OCI-LY1 (cell line): ENCODE measurements around the gene UBE2S.
A peak's percentile ranks its signal among the peaks of the same experiment; 100 is the strongest.

Experiments
- H2AFZ ChIP-seq: fragments of 200-600 bp; sonication (generic), shearing (Covaris generic); 2 replicates; pipeline ENCODE4 v1.6.0; 2014; ENCODE audit warnings: antibody characterized with exemption, mild to moderate bottlenecking, low read length
- H3F3A ChIP-seq: fragments of 200-600 bp; sonication (generic), shearing (Covaris generic); 2 replicates; pipeline ENCODE4 v1.6.0; 2014; ENCODE audit warnings: mild to moderate bottlenecking, antibody characterized with exemption, low read length, moderate library complexity; ENCODE audit not compliant: insufficient read depth
- H3K27ac ChIP-seq: fragments of 200-600 bp; sonication (generic); 2 replicates; pipeline ENCODE4 v1.5.1; 2014; ENCODE audit warnings: low read length, mixed run types, mild to moderate bottlenecking, low read depth; ENCODE audit not compliant: poor library complexity, severe bottlenecking
- H3K27me3 ChIP-seq: fragments of 200-600 bp; sonication (generic); 2 replicates; pipeline ENCODE4 v1.6.0; 2014; ENCODE audit warnings: antibody characterized with exemption, mild to moderate bottlenecking, low read length, moderate library complexity; ENCODE audit not compliant: insufficient read depth
- H3K36me3 ChIP-seq: fragments of 200-600 bp; sonication (generic); 2 replicates; pipeline ENCODE4 v1.6.1; 2014; ENCODE audit warnings: mild to moderate bottlenecking, antibody characterized with exemption, low read length, moderate library complexity, mixed read lengths; ENCODE audit not compliant: insufficient read depth
- H3K4me1 ChIP-seq: fragments of 200-600 bp; sonication (generic); 2 replicates; pipeline ENCODE4 v1.5.1; 2014; ENCODE audit warnings: mild to moderate bottlenecking, low read length, moderate library complexity; ENCODE audit not compliant: insufficient read depth, severe bottlenecking
- H3K4me2 ChIP-seq: fragments of 200-600 bp; sonication (generic), shearing (Covaris generic); 2 replicates; pipeline ENCODE4 v1.6.1; 2014; ENCODE audit warnings: low read length
- H3K4me3 ChIP-seq: fragments of 200-600 bp; sonication (generic); 2 replicates; pipeline ENCODE4 v1.5.1; 2014; ENCODE audit warnings: low read length, low read depth, mild to moderate bottlenecking, mixed read lengths; ENCODE audit not compliant: poor library complexity, severe bottlenecking
- H3K79me2 ChIP-seq: fragments of 200-600 bp; shearing (Covaris generic); 2 replicates; pipeline ENCODE4 v1.6.1; 2016; ENCODE audit warnings: mixed run types, low read length, mixed read lengths; ENCODE audit not compliant: insufficient read depth
- H3K9ac ChIP-seq: fragments of 200-600 bp; sonication (generic), shearing (Covaris generic); 2 replicates; pipeline ENCODE4 v1.6.1; 2014; ENCODE audit warnings: mild to moderate bottlenecking, low read length, mixed read lengths
- H3K9me2 ChIP-seq: fragments of 200-600 bp; sonication (generic), shearing (Covaris generic); 2 replicates; pipeline ENCODE4 v1.6.1; 2014; ENCODE audit warnings: low read depth, mild to moderate bottlenecking, low read length, mixed read lengths
- H3K9me3 ChIP-seq: fragments of 200-600 bp; shearing (Covaris generic); 2 replicates; pipeline ENCODE4 v1.6.1; 2014; ENCODE audit warnings: low read length, mixed read lengths
- H4K20me1 ChIP-seq: fragments of 200-600 bp; sonication (generic), shearing (Covaris generic); 2 replicates; pipeline ENCODE4 v1.6.0; 2016; ENCODE audit warnings: mild to moderate bottlenecking, low read length; ENCODE audit not compliant: insufficient read depth
- CTCF ChIP-seq: fragments of 200-600 bp; sonication (generic), shearing (Covaris generic); IDR thresholded peaks from 2 replicates; pipeline ENCODE4 v1.5.1; 2017; ENCODE audit warnings: mild to moderate bottlenecking, antibody characterized with exemption, low read length, moderate library complexity, mixed read lengths
- EZH2 ChIP-seq: fragments of 200-600 bp; sonication (generic), shearing (Covaris generic); IDR thresholded peaks from 2 replicates; pipeline ENCODE4 v1.8.0; 2017; ENCODE audit warnings: borderline replicate concordance, mixed run types, mild to moderate bottlenecking, antibody characterized with exemption, low read length, moderate library complexity, mixed read lengths

Gene UBE2S

GRCh38 chr19:55354698-55355212 lies 52.8 kb downstream of the UBE2S start, which contains the start of gene COX6B2:
Gene COX6B2 (minus strand): TSS chr19:55354719. CDS start chr19:55354521, 198 bp downstream.
- Histone ChIP-seq H3K4me1 (peaks cover 7% of the 10 kb centered on the region), H3K27me3 (peaks cover 7% of the 10 kb centered on the region), H3K9ac (0 out of 2 replicates have a peak within 1 kb of the TSS, but pooled peaks have one; percentile 3), H4K20me1 (no peaks in the 10 kb centered on the region), H3K9me3 (no peaks in the 10 kb centered on the region), H3K9me2 (no peaks in the 10 kb centered on the region), H3K36me3 (no peaks in the 10 kb centered on the region), H3F3A (no peaks in the 10 kb centered on the region), H2AFZ (no peak within 1 kb of the TSS), H3K79me2 (no peaks in the 10 kb centered on the region), H3K4me2 (peak within 1 kb of the TSS; percentile 67), H3K4me3 (peak within 1 kb of the TSS; percentile 55), H3K27ac (no peak within 1 kb of the TSS)
- TF ChIP-seq EZH2: no peak
- TF ChIP-seq CTCF: no peak

GRCh38 chr19:55353803-55354697 lies 53.5 kb downstream of the UBE2S start:
- H3K27ac ChIP-seq: no peak overlapping the region
- H3K36me3 ChIP-seq: no peaks in the 10 kb centered on the region
- peak overlapping the region; percentile 67 for H3K4me2 ChIP-seq
- H2AFZ ChIP-seq: no peak overlapping the region
- H3K9ac ChIP-seq: 0 out of 2 replicates have a peak overlapping the region, but pooled peaks have one; percentile 3
- no peaks in the 10 kb centered on the region for H3F3A ChIP-seq
- peak overlapping the region; percentile 55 for H3K4me3 ChIP-seq
- no peaks in the 10 kb centered on the region for H4K20me1 ChIP-seq
- peaks cover 7% of the 10 kb centered on the region for H3K4me1 ChIP-seq
- H3K9me2 ChIP-seq: no peaks in the 10 kb centered on the region
- H3K27me3 ChIP-seq: peaks cover 7% of the 10 kb centered on the region
- no peaks in the 10 kb centered on the region for H3K9me3 ChIP-seq
- TF ChIP-seq EZH2: no peak
- TF ChIP-seq CTCF: no peak
- no peaks in the 10 kb centered on the region for H3K79me2 ChIP-seq

GRCh38 chr19:55353356-55353802 lies 54.2 kb downstream of the UBE2S start:
- peaks cover 7% of the 10 kb centered on the region for H3K4me1 ChIP-seq
- H3K79me2 ChIP-seq: no peaks in the 10 kb centered on the region
- no peaks in the 10 kb centered on the region for H4K20me1 ChIP-seq
- no peaks in the 10 kb centered on the region for H3K9me2 ChIP-seq
- H3K4me2 ChIP-seq: peak overlapping the region; percentile 67
- no peak for TF ChIP-seq EZH2
- TF ChIP-seq CTCF: no peak
- no peaks in the 10 kb centered on the region for H3K36me3 ChIP-seq
- H3K27me3 ChIP-seq: peaks cover 7% of the 10 kb centered on the region
- no peak overlapping the region for H3K27ac ChIP-seq
- no peaks in the 10 kb centered on the region for H3K9me3 ChIP-seq
- H3K4me3 ChIP-seq: peak overlapping the region; percentile 55
- no peak overlapping the region for H2AFZ ChIP-seq
- H3F3A ChIP-seq: no peaks in the 10 kb centered on the region
- 0 out of 2 replicates have a peak overlapping the region, but pooled peaks have one; percentile 3 for H3K9ac ChIP-seq
